Left lung (tissue), 10 donors: ENCODE measurements around the gene TNFRSF11A. TPM values are rescaled to one million over a fixed set of nuclear protein-coding genes. Genes with fewer than 3 reads are reported as not detected.

ENCODE experiments used
- ATAC-seq: fragments of 200-7000 bp; cut with Tn5 transposase; one replicate; pipeline ENCODE4 v1.9.1; 2020; ENCODE audit warnings: moderate library complexity
- DNase-seq, 4 donors: peaks; one replicate each; pipeline ENCODE4 v3.0.0-alpha.2; 2013 to 2020
- H3K27ac ChIP-seq, 2 donors: fragments of 200-600 bp; sonication (generic) in 1 of 2; one replicate each; pipeline versions ENCODE4 v1.5.0 to v1.8.0; 2020 to 2021
- H3K27me3 ChIP-seq, 2 donors: fragments of 200-600 bp; sonication (generic) in 1 of 2; one replicate each; pipeline versions ENCODE4 v1.5.0 to v1.8.0; 2020 to 2021
- H3K36me3 ChIP-seq, 2 donors: fragments of 200-600 bp; sonication (generic) in 1 of 2; one replicate each; pipeline versions ENCODE4 v1.5.0 to v1.8.0; 2020 to 2021
- H3K4me1 ChIP-seq, 2 donors: fragments of 200-600 bp; one replicate each; pipeline ENCODE4 v1.8.0; 2021
- H3K4me3 ChIP-seq, 2 donors: fragments of 200-600 bp; sonication (generic) in 1 of 2; one replicate each; pipeline versions ENCODE4 v1.5.0 to v1.8.0; 2020 to 2021; ENCODE audit warnings: mild to moderate bottlenecking in 1 of 2
- H3K9me3 ChIP-seq, 2 donors: fragments of 200-600 bp; sonication (generic) in 1 of 2; one replicate each; pipeline versions ENCODE4 v1.5.0 to v1.8.0; 2020 to 2021
- intact Hi-C, 2 donors: fragments of 100-400 bp; cut with DNase I; formaldehyde crosslinking; loops; one replicate each; pipeline versions ENCODE4 v1.11.2 to v1.14.2; 2022
- polyA plus RNA-seq, 6 donors: library from polyadenylated mRNA; unstranded; fragments of 120-200 nt; gene quantifications; one replicate each; pipeline ENCODE4 v1.2.1, GENCODE V29; 2013; ENCODE audit not compliant: insufficient read length in 6 of 6
- total RNA-seq, 2 donors: library from RNA; stranded (reverse); fragmentation: NEBNext Ultra II Directional; extraction: Animal tissue kit (Norgen Biotek cat#: 25700); gene quantifications; one replicate each; pipeline ENCODE4 v1.2.1, GENCODE V29; 2021
- TF ChIP-seq, protein P1 (sequence below), 2 donors: fragments of 200-600 bp; sonication (generic) in 1 of 2; IDR thresholded peaks; one replicate each; pipeline versions ENCODE4 v1.5.0 to v1.8.0; 2021; ENCODE audit warnings: antibody characterized with exemption in 2 of 2
- donor health status: DM: no; HTN: yes; CAD: no.
- donor health status: DM: no; HTN: no; CAD: no.

The TNFRSF11A gene
- total and polyA plus RNA-seq, 8 donors: 2.5 to 8.9 (median 4.2) TPM

DNA sequence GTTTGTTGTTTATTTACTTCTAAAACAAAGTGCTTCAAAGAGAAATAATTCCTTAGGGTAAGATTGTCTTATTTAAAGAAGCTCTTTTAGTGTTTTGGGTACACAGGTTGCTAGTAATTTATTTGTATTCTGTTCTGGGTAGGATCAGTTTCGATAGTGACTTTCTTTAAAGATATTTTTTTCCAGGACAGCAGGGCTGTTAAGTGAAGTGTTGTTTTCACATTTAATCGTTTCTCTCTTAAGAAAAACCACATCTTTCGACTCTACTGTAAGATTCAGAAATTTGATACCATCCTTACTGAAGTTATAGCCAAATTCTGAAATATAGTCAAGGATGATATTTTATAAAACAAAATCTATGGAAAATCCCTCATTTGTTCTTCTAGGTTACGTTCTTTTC lies 17.8 kb downstream of the TNFRSF11A start:
- no peaks in the 10 kb centered on the region for H3K4me1 ChIP-seq
- ATAC-seq (no peak), DNase-seq (no peak)
- H3K9me3 ChIP-seq: no peaks in the 10 kb centered on the region
- H3K27ac ChIP-seq: no peak overlapping the region
- intact Hi-C loops: no loop called here
- peaks cover 0 to 11% of the 10 kb centered on the region in 2 donors for H3K27me3 ChIP-seq
- H3K4me3 ChIP-seq: no peak overlapping the region
- TF ChIP-seq, protein P1, sequence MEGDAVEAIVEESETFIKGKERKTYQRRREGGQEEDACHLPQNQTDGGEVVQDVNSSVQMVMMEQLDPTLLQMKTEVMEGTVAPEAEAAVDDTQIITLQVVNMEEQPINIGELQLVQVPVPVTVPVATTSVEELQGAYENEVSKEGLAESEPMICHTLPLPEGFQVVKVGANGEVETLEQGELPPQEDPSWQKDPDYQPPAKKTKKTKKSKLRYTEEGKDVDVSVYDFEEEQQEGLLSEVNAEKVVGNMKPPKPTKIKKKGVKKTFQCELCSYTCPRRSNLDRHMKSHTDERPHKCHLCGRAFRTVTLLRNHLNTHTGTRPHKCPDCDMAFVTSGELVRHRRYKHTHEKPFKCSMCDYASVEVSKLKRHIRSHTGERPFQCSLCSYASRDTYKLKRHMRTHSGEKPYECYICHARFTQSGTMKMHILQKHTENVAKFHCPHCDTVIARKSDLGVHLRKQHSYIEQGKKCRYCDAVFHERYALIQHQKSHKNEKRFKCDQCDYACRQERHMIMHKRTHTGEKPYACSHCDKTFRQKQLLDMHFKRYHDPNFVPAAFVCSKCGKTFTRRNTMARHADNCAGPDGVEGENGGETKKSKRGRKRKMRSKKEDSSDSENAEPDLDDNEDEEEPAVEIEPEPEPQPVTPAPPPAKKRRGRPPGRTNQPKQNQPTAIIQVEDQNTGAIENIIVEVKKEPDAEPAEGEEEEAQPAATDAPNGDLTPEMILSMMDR (IDR thresholded peaks at IDR 0.05): no peak
- no peaks in the 10 kb centered on the region for H3K36me3 ChIP-seq

DNA sequence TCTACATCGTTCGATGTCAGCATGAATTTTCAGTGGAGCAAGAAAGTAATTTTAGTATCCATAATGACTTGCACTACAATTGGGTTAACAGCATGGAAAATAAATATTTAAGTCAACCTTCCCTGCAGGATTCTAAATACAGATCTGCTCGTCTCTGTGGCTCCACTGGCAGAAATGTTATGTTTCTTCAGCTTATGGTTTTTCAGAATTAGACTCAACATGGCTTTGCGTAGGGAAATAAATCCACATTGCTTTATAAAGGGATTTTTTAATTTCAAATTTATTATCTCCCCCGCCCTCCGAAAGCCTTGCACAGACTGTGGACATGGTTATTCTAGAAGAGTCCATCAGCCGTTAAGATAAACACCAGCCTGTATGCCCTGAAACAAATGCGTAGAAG lies 18.2 kb downstream of the TNFRSF11A start:
- peaks cover 0 to 7% of the 10 kb centered on the region in 2 donors for H3K27me3 ChIP-seq
- intact Hi-C loops: no loop called here
- no peaks in the 10 kb centered on the region for H3K9me3 ChIP-seq
- TF ChIP-seq, protein P1 (IDR thresholded peaks at IDR 0.05): no peak
- DNase-seq: no peak
- no peaks in the 10 kb centered on the region for H3K36me3 ChIP-seq
- no peaks in the 10 kb centered on the region for H3K4me1 ChIP-seq
- no peak for ATAC-seq
- no peak overlapping the region for H3K4me3 ChIP-seq
- no peak overlapping the region for H3K27ac ChIP-seq

DNA sequence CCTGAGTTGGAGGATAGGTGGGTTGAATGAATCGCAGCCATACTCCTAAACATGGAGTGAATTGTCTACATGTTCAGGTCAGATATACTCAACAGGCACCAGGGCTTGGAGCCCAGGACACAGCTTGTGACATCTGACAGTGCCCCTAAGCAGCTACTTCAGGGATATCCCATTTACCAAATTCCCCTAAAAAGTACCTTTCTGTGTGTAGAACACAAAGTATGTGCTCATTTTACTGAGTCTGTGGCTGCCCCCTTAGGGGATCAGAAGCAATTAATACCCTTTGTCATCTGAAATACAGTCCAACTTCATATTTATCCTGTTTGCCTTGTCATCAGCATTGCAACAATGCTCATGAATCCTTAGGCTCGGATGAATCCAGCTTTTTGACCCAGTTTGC lies 20.8 kb downstream of the TNFRSF11A start:
- Histone ChIP-seq H3K27ac (no peak overlapping the region), H3K4me1 (no peaks in the 10 kb centered on the region), H3K36me3 (no peaks in the 10 kb centered on the region), H3K27me3 (no peaks in the 10 kb centered on the region), H3K9me3 (no peaks in the 10 kb centered on the region), H3K4me3 (no peak overlapping the region)
- ATAC-seq (no peak), DNase-seq (no peak)
- intact Hi-C loops: no loop called here
- TF ChIP-seq, protein P1 (IDR thresholded peaks at IDR 0.05): no peak

DNA sequence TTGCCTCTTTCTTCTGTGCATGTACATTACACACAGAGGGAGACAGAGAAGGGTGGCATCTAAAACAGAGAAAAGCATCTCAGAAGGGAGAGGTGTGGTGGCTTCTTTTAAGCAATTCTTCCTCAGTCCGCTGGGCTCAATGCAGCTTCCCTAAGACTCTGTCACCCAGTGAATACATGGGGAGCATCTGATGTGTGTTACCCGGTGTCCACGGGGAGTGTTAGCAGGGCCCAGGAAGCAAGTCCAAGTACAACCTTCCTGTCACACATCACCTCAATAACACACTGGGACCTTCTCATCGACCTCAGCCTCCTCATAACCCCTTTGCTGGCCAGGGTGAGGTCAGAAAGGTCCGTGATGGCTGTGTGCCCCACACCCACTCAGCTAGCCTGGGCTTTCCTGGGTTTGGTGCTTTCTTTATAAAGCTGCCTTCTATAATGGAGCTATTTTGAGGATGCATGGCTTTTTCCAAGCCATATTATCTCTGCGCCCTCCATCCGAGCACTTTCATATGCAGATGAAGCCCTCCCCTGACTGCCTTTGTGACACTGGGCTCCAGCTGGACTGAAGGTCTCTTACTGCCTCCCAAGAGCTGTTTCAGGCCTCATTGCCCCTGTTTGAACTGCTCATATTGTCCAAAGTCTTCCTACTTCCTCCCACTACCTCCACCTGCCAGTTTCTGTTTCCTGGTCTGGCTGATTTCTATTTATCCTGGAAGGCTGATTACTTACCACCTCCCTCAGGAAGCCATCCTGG lies 21.4 kb downstream of the TNFRSF11A start:
- no peaks in the 10 kb centered on the region for H3K4me1 ChIP-seq
- ATAC-seq: no peak
- TF ChIP-seq, protein P1 (IDR thresholded peaks at IDR 0.05): no peak
- intact Hi-C loops: no loop called here
- no peak overlapping the region for H3K4me3 ChIP-seq
- H3K27me3 ChIP-seq: no peaks in the 10 kb centered on the region
- no peaks in the 10 kb centered on the region for H3K9me3 ChIP-seq
- no peak for DNase-seq
- no peak overlapping the region for H3K27ac ChIP-seq
- no peaks in the 10 kb centered on the region for H3K36me3 ChIP-seq

DNA sequence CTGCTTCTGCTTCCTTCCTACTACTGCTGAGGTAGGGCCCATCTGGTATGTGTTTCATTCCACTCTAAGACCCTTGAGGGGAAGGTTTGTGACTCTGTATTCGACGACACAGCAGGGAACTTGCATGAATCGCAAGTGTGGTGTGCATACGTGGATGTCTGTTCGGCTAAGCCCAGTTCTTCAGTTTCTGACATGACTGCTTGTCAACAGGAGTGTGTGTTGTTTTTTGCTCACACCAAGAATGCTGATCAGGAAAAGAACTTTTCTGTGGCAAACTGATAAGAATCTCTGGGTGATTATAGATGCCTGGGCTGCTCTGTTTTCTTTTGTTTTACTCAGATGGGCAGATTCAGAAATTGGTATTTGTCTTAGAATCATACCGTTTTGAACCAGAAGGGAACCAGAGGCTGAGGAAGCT lies 22.0 kb downstream of the TNFRSF11A start:
- no peak overlapping the region for H3K27ac ChIP-seq
- DNase-seq (no peak), ATAC-seq (no peak)
- intact Hi-C loops: no loop called here
- no peaks in the 10 kb centered on the region for H3K36me3 ChIP-seq
- H3K9me3 ChIP-seq: no peaks in the 10 kb centered on the region
- H3K4me3 ChIP-seq: no peak overlapping the region
- TF ChIP-seq, protein P1 (IDR thresholded peaks at IDR 0.05): no peak
- no peaks in the 10 kb centered on the region for H3K27me3 ChIP-seq
- no peaks in the 10 kb centered on the region for H3K4me1 ChIP-seq
